Urinary bladder (tissue), 4 donors: ENCODE data around the gene SLC16A10. TPM values are rescaled to one million over a fixed set of nuclear protein-coding genes. Genes with fewer than 3 reads are reported as not detected.
A peak's percentile ranks its signal among the peaks of the same experiment; 100 is the strongest.
"Not testable (repeated sequence)": the region's sequence is repeated elsewhere in the genome, so short reads cannot be mapped to it uniquely, and the experiment has no call there.

Source experiments
- DNase-seq: peaks from one replicate; pipeline ENCODE4 v3.0.0-alpha.2; 2015; ENCODE audit errors: extremely low spot score
- H3K27ac ChIP-seq: one replicate; pipeline ENCODE4 v1.5.1; 2013; ENCODE audit warnings: low read depth, mild to moderate bottlenecking, moderate library complexity
- H3K36me3 ChIP-seq: one replicate; pipeline ENCODE4 v1.6.1; 2013; ENCODE audit warnings: mild to moderate bottlenecking, moderate library complexity; ENCODE audit not compliant: insufficient read depth
- H3K4me1 ChIP-seq: one replicate; pipeline ENCODE4 v1.6.1; 2013; ENCODE audit warnings: mild to moderate bottlenecking, moderate library complexity; ENCODE audit not compliant: insufficient read depth
- H3K4me3 ChIP-seq: one replicate; pipeline ENCODE4 v1.5.1; 2013; ENCODE audit warnings: low read depth, low read length
- WGBS: extraction: QIAGEN DNeasy Blood & Tissue Kit; methylation state at CpG from one replicate; pipeline ENCODE4 v1.1.7; 2013; 5-methylcytosine and 5-hydroxymethylcytosine counted together
- polyA plus RNA-seq: library from polyadenylated mRNA; stranded (reverse); fragments of 200-250 nt; gene quantifications from one replicate; pipeline ENCODE4 v1.2.3, GENCODE V29; 2013
- total RNA-seq: library from RNA; depleted of rRNA; stranded (reverse); fragments of >200 nt; gene quantifications from one replicate; pipeline ENCODE4 v1.2.3, GENCODE V29; 2014
- donor health status: healthy with polysubstance abuse.
- donor health status: healthy.

Gene SLC16A10
- total RNA-seq (5.4 TPM), polyA plus RNA-seq (0.49 TPM)

- H3K27ac ChIP-seq: no peak within 1 kb of the TSS
- H3K4me3 ChIP-seq: peak within 1 kb of the TSS; percentile 64
- DNase-seq: no peak
- under 1% methylated on average over 86 of the region's 86 CpGs for WGBS
- no peaks in the 10 kb centered on the region for H3K36me3 ChIP-seq
- H3K4me1 ChIP-seq: no peaks in the 10 kb centered on the region
Measured at GRCh38 chr6:111087106-111087835, at the start of gene SLC16A10. Gene SLC16A10, plus strand, starts transcription at chr6:111087503. Its CDS starts 250 bp downstream, at chr6:111087753.

GRCh38 chr6:111038534-111039252 lies 48.6 kb upstream of the SLC16A10 start:
- no peak for DNase-seq
- H3K4me3 ChIP-seq: no peak overlapping the region
- H3K27ac ChIP-seq: no peak overlapping the region
- no peaks in the 10 kb centered on the region for H3K4me1 ChIP-seq
- H3K36me3 ChIP-seq: no peaks in the 10 kb centered on the region
- 89% methylated on average over 6 of the region's 6 CpGs for whole genome bisulfite sequencing

GRCh38 chr6:111041917-111042316 lies 45.4 kb upstream of the SLC16A10 start:
- no peak overlapping the region for H3K4me3 ChIP-seq
- H3K36me3 ChIP-seq: no peaks in the 10 kb centered on the region
- DNase-seq: no peak
- no peaks in the 10 kb centered on the region for H3K4me1 ChIP-seq
- no peak overlapping the region for H3K27ac ChIP-seq
- WGBS: 83% methylated on average over 4 of the region's 4 CpGs

GRCh38 chr6:111047244-111047643 lies 40.1 kb upstream of the SLC16A10 start:
- no peak for DNase-seq
- 85% methylated on average over 8 of the region's 8 CpGs for WGBS

GRCh38 chr6:111050261-111051023 lies 36.9 kb upstream of the SLC16A10 start:
- DNase-seq: no peak
- 65% methylated on average over 2 of the region's 2 CpGs for WGBS
- H3K4me3 ChIP-seq: no peak overlapping the region
- no peak overlapping the region for H3K27ac ChIP-seq
- no peaks in the 10 kb centered on the region for H3K36me3 ChIP-seq
- no peaks in the 10 kb centered on the region for H3K4me1 ChIP-seq

More at GRCh38 chr6:111047244-111047643, 40.1 kb upstream of the SLC16A10 start:
- no peaks in the 10 kb centered on the region for H3K36me3 ChIP-seq
- no peak overlapping the region for H3K27ac ChIP-seq
- H3K4me1 ChIP-seq: no peaks in the 10 kb centered on the region
- no peak overlapping the region for H3K4me3 ChIP-seq

GRCh38 chr6:111052171-111052570 lies 35.1 kb upstream of the SLC16A10 start:
- Histone ChIP-seq H3K4me3 (no peak overlapping the region), H3K27ac (no peak overlapping the region), H3K36me3 (no peaks in the 10 kb centered on the region), H3K4me1 (no peaks in the 10 kb centered on the region)
- WGBS: 84% methylated on average over 3 of the region's 3 CpGs
- no peak for DNase-seq

GRCh38 chr6:111057074-111057752 lies 30.1 kb upstream of the SLC16A10 start:
- Histone ChIP-seq H3K27ac (no peak overlapping the region), H3K4me1 (no peaks in the 10 kb centered on the region), H3K4me3 (no peak overlapping the region), H3K36me3 (no peaks in the 10 kb centered on the region)
- peak; percentile 18 for DNase-seq
- 30% methylated on average over 12 of the region's 12 CpGs for WGBS

GRCh38 chr6:111061508-111061907 lies 25.8 kb upstream of the SLC16A10 start:
- 81% methylated on average over 5 of the region's 5 CpGs for WGBS
- Histone ChIP-seq H3K4me1 (no peaks in the 10 kb centered on the region), H3K4me3 (no peak overlapping the region), H3K36me3 (no peaks in the 10 kb centered on the region), H3K27ac (no peak overlapping the region)
- no peak for DNase-seq

- not testable (repeated sequence) for H3K4me3 ChIP-seq, DNase-seq, H3K4me1 ChIP-seq, H3K36me3 ChIP-seq, H3K27ac ChIP-seq
- WGBS: 83% methylated on average over 5 of the region's 5 CpGs
Measured at GRCh38 chr6:111061985-111062384, 25.3 kb upstream of the SLC16A10 start.

GRCh38 chr6:111062860-111063259 lies 24.4 kb upstream of the SLC16A10 start:
- 95% methylated on average over 5 of the region's 5 CpGs for WGBS
- H3K36me3 ChIP-seq, H3K27ac ChIP-seq: not testable (repeated sequence)

GRCh38 chr6:111068109-111068865 lies 19.0 kb upstream of the SLC16A10 start:
- Histone ChIP-seq H3K4me1 (no peaks in the 10 kb centered on the region), H3K4me3 (no peak overlapping the region), H3K36me3 (no peaks in the 10 kb centered on the region), H3K27ac (no peak overlapping the region)
- DNase-seq: no peak
- 43% methylated on average over 8 of the region's 8 CpGs for WGBS

More at GRCh38 chr6:111062860-111063259, 24.4 kb upstream of the SLC16A10 start:
- H3K4me3 ChIP-seq, DNase-seq, H3K4me1 ChIP-seq: not testable (repeated sequence)

- H3K4me3 ChIP-seq: no peak overlapping the region
- H3K36me3 ChIP-seq: no peaks in the 10 kb centered on the region
- H3K27ac ChIP-seq: no peak overlapping the region
- DNase-seq: no peak
- 48% methylated on average over 2 of the region's 2 CpGs for WGBS
- H3K4me1 ChIP-seq: no peaks in the 10 kb centered on the region
Measured at GRCh38 chr6:111068866-111069234, 18.5 kb upstream of the SLC16A10 start.
